HG03565 (cell line): Measurements from ENCODE around the gene PAQR5.

Experiments used
- ATAC-seq: cut with Tn5 transposase; IDR thresholded peaks from one replicate; pipeline ENCODE4 v1.9.1; 2021; ENCODE audit warnings: mild to moderate bottlenecking, moderate library complexity; ENCODE audit not compliant: unreplicated experiment

Gene PAQR5

DNA sequence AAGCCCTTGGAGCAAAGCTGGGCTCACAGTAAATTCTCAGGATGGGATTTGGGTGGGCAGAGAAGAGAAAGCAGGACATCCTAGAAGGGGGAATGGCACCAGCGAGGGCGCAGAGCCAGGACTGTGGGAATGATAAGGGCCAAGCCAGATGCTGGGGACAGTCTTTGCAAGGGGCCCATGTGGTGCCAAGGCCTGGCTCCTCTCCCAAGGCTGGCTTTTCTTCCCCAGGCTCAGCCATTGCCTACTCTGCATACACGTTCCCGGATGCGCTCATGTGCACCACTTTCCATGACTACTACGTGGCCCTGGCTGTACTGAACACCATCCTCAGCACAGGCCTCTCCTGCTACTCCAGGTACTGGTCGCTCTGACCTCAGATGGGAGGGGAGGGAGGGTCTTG, 90.7 kb downstream of the PAQR5 start:
- no peak for ATAC-seq

DNA sequence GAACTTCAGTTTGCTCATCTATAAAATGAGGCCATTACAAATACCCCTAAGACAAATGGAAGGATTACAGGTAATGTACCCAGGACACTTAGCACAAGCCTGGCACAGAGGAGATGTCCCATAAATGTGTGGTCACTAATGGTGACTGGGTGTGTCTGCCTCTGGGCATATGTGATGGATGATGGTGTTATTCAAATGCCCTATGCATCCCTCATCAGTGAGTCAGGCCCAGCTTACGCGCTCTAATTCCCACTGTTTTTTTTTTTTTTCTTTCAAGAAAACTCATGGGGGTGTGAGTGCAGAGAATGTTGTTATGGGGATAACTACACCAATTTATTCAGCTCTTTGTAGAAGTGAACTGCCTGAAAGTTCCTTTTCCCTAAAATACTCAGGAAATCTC, 91.9 kb downstream of the PAQR5 start:
- ATAC-seq, result no peak

DNA sequence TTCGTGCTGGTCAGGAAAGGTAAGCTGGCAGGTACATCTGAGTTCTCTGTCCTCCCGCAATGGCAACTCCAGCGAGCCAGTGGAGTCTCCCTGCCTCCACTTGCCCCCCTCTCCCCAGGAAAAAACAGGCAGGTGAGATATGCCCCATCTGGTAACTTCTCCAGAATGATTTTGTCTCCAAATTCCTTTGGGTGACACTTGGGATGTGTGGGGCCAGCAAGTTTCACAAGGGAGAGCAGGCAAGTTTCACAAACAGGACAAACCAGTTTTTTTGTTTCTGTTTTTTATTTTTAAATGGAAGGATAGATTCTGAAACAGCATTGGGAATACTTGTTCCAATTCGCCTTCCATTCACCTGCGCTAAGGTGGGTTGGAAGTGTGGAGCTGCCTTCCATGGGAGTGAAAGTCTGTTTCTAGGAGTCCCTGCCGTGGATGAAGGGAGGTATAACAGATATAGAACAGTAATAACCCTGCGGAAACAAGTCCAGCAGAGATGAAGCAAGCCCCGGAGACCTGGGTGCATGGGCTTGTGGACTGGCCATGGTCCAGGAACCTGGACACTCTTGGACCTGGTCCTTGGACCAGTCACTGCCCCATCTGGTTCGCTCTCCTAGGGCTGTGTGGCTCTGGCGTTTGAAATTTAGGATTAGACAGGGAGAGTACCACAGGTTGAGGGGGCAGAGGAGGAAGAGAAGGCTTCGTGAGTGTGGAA, 92.5 kb downstream of the PAQR5 start:
- ATAC-seq, result no peak

DNA sequence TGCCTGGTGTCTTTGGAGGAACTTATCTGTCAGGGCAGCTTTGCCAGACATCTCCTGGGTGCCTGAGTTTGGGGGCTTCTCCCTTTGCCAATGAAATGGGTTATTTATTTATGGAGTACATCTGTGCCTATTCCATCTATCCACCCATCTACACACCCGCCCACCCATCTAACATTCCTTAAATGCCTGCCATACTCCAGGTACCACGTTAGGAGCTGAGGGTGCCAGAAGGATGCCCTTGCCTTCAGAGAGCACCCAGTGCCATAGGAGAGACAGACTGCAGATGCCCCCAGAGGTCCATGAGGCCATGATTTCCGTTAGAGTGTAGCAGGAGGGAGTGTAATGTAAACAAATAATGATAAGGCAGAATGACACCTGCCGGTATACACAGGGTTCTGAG, 93.6 kb downstream of the PAQR5 start:
- ATAC-seq, result no peak

DNA sequence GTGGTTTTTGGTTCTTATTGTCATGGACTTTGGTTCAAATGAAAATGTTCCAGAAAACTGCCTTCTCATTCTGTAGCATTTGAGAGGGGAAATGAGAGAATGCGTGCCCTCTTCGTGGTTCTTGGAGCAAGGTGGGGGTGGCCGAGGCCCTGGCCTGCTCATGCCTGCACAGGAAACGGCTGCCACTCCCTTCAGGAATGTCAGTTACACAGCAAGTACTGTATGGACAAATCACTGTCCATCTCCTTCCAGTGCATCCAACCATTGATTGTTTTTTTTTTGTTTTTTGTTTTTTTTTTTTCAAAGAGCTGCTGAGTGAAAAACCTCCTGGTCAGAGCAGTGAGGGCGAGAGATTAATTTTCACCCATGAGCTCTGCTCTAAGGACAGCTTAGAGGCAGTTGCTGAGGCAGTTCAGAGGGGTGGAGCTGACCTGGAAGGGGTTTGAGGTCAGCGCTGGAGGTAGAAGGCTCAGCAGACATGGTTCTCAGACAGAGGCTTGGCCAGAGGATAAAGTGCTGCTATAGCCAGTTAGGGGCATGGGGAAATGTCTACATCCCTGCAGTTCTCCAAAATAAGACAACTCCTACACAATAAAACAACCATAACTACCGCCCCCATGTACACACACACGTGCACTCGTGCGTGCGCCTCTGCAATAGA, 95.2 kb downstream of the PAQR5 start:
- no peak for ATAC-seq

DNA sequence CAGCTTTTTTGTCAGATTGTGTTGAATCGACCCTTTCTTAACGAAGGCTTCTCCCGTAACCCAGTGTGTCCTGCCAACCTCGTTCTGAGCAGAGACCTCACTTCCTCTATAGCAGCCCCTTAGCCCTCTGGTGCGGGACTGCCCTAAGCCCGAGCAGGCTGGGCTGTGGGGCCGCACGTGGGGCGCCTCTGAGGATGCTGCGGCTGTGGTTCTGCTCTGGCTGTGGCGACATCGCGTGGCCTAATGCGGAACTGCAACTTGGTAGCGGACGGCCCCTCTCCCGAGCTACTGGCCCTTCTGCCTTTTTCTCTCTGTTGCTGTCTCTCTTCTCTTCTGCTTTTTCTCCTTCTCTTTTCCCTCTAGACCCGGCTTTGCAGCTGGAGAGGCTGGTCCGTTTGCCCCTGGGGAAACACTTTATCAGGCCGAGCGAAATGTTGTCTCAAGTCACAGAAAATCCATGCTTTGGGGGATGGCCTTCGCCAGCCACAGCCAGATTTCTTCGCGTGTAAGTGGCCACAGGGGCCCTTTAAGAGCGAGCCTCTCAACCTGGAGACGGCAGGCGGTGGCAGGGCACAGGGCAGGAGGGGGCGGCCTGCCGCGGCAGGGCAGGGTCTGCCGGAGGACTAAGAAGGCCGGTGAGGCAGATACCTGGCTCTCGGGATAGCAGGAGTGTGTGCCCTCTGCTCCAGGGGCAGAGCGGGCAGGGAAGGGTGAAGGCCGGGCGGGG, 96.0 kb downstream of the PAQR5 start:
- no peak for ATAC-seq

DNA sequence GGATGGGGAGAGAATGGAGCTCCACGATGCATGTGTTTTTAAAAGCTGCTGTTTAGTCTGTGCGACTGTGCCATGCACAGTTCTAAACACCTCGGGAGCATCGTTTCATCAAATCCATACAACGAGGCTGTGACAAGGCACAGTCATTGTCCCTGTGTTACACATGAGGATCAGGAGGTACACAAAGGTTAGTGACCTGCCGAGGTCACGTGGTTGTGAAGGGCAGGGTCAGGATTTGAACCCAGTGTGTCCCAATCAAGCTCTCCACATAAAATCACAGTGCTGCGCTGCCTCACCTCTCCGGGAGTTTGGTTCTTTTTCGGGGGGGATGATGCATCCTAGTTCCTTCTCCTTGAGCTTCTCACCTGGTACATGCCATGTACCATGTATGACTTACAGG, 96.7 kb downstream of the PAQR5 start:
- ATAC-seq, result no peak

DNA sequence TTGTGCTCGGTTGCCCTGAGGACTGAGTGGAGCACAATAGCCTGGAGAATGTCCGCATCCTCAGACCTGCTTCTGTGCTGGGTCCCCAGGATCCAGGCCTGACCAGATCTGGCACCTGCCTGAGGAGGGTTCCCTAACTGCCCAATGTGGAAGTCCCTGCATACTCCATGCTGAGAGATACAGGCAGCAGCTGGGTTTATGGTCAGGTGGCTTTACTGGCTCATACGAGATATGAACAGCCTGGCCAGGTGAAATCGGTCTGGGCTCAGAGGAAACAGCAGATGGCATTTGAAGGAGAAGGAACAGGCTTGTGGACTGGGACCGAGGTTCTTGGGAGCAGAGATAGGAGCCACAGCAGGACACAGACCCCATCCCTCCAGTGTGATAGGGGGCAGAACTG, 97.3 kb downstream of the PAQR5 start:
- ATAC-seq, result no peak

DNA sequence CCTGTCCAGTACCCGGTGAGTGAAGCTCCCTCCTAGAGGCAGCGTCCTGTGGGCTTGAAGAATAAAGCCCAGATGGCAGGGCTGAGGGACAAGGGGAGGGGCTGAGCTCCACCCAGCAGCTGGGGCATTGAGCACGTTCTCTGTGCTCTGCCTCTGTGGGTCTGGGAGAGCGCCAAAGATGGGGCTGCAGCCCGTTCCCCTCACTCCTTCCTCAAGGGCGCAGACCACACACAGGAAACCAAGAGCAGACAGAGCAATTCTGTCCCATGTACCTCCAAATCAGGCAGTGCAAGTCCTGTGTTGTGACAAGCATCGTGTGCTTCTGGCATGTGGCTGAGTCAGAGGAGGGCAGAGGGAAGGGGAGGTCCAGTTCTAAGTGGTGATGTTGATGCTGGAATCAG, 99.8 kb downstream of the PAQR5 start:
- no peak for ATAC-seq

DNA sequence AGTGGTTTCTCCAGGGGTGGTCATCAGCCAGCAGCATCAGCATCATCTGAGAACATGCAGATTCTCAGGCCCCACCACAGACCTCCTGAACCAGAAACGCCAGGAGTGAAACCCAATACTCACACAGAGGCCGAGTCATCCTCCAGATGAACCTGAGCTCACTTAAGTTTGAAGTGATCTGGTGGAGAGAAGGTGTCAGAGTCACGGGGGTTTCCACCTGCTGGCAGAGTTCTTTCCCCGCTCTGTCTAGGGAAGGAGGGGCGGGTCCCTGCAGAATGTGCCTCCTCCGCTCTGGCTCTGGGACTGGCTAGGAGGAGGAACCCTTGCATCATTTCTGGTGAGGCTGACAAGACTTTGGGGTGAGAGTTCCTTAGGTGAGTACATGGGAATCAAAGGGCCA, 102.1 kb downstream of the PAQR5 start:
- no peak for ATAC-seq

DNA sequence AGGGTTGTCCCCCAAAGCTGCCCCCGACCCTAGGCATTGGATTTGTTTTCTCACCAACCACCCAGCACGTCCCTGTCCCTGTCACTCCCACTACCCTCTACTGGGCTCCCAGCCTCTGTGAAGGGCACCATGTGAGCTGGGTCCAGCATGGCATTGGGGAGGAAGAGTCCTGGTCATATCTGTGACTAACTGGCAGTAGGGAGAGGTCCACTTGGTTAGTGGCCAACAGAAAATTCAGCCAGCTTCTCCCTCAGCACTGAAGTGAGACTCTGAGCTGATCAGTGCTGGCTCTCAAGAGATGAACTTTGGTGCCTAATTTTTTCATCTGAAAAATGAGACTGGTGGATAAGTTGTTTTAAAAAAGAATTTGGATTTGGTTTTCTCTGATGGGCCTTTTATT, 104.1 kb downstream of the PAQR5 start:
- no peak for ATAC-seq

DNA sequence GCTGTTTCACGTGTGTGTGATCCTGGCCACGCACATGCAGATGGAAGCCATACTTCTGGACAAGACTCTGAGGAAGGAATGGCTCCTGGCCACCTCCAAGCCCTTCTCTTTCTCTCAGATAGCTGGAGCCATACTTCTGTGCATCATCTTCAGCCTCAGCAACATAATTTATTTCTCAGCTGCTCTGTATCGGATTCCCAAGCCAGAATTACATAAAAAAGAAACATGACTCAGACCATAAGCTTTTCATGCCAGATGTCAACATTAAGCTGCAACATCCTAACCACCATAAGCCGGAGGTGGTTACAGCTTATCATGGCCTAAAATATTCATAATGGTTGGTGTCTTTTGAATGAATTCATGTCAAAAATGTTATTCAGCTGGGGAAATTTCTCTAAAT, 104.9 kb downstream of the PAQR5 start:
- no peak for ATAC-seq

DNA sequence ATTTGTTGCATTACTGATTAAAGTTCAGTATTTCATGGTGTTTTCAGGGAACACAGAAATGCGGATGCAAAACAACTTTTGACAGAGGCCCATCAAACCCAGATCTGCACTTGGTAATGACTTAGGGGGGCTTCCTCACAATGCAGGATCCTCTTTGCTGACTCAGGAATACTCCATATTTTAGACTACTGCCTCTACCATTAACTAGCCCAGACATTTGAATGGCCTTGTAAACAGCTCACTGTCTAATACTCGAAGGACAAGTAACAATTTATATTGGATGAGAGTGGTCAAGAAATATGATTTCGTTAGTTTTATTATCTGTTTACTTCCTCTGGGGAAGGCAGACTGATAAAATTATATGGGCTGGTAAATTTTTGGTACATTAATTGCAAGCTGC, 106.4 kb downstream of the PAQR5 start:
- ATAC-seq, result no peak

DNA sequence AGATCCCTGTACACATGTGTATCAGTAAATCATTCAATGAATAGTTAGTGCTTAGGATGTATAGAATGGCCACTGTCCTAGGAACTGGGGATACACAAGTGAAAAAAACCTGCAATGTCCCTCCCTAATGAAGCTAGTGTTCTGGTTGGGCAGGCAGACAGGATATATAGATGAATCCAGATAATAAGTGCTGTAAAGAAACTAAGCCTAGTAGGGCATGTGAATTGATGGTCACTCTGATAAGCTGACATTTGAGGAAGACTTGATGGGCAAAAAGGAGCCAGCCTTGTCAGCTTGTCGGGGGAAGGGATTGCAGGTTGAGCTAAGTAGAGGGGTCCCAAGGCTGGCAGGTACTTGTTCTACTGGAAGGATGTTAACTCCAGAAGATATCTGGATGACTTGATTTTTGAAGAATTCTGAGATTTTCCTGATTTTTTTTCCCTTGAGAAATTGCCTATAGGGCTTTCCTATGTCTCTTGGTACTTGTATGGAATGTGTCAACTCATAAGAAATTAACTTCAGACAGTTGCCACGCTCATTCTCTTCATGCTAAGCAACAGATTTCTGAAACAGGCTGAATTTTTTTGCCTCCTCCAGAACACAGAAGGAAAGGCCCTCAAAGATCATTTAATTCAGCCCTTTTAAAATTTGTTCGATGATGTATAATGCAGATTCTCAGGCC, 109.1 kb downstream of the PAQR5 start:
- ATAC-seq, result no peak

DNA sequence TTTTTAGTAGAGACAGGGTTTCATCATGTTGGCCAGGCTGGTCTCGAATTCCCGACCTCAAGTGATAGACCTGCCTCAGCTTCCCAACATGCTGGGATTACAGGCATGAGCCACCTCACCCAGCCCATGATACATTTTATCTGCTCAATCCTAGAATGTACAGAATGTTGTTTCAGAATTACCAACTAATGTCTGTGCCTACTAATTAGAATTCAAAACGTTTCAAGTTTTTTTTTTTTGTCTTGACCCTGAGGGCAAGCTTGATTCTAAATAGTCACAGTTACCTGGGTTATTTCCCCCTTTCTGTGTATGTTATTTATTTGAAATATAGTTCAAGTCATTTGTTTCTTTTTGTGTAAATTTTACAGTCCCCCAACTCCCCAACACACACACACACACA, 110.1 kb downstream of the PAQR5 start:
- ATAC-seq, result no peak

DNA sequence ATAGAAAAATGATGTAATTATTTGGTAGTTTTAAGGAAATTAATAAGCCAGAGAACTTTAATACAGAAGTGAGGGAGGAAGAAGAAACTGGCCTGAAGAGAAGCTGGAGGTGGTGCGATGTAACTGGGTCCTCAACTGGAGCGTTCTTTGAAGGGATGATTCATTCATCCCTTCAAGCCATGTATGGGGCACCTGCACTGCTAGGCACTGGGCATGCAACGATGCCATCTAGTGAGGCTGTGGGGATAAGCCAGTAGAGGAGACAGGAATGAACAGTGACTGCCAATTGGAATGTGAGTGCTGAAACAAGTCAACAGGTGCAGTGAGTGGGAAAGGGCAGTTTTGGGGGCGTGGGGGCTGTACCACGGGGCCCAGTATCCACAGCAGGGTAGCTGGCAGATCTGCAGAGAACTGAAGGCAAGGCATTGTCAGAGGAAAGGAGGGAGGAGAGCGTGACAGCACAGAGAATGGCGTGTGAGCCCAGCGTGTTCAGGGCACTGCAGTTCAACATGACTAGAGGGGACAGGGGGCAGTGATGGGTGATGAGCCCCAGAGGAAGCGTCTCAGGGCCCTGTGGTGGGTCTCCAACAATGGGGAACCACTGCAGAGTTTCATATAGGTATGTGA, 111.6 kb downstream of the PAQR5 start:
- ATAC-seq, result no peak

DNA sequence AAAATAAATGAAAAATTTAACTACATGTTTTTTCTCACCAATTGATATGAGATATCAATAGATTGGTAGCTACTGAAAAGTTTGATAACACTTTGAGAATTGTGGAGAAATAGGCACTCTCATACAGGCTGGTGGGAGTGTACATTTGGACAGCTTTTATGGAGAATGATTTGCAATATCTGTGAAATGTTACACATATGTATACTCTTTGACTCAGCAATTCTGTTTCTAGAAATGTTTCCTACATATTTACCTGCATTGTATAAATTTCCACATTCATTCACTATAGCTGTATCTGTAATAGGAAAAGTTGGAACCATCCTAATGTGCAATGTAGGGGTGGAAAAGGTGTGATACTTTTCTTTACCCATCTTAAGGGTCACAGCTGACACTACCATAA, 113.6 kb downstream of the PAQR5 start:
- no peak for ATAC-seq

DNA sequence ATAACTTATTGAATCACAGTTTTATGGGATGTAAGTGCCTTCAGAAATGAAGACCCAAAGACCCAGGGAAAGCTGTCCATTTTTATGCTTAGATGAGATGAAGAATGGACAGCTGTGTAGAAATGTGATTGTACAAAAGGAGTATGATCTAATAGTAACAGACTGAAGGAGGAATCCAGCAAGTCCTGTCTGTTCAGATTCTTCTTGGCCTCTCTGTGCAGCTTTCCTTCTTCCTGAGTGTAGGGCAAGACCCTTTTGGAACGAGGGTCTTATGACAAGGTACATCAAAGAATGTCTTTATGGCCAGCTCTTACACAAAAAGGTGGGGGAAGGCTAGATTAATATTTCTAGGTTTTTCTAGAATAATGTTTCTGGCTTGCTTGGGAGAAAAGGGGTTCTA, 114.0 kb downstream of the PAQR5 start:
- ATAC-seq, result no peak

DNA sequence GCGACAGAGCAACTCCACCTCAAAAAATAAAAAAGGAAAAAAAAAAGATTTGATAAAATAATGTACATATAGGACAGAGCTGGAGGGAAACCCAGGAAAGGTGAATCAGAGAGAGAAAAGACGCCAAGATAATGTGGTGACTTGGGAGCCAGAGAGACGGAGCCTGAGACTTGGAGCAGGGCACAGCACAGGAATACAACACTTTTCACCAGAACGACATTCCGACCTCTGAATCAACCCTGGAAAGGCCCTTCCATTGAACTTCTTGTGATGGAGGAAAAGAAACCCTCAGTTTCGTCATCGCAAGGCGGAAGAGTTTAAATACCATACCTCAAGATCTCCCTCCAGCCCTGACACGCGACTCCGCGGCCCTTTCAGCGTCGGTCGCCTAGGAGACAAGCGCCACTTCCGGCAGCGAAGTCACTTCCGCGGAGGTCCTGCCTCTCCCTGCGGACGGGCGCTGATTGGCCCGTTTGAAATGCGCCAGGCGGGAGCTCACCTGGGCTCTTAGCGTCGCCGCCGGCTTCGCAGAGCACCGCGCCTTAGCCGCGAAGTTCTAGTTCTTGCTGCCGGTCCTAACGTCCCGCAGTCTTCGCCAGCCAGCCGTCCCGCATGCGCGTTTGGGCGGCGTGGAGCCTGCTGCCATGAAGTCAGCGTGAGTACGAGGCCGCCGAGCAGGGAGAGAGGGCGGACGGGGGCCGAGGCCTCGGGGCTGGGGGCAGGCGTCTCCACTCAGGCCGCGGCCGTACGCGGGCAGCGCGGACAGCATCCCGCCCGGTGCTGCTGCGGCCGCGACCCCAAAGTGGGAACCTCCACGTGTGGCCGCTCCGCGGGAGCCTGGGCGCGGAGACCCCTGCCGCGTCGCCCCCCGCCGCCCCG, 115.3 kb downstream of the PAQR5 start, which contains the start of gene KIF23:
Gene KIF23 (plus strand): TSS at position 528 of the 879 bp plus-strand sequence. CDS start 117 bp downstream, at position 645.
- peak; percentile 86 for ATAC-seq

DNA sequence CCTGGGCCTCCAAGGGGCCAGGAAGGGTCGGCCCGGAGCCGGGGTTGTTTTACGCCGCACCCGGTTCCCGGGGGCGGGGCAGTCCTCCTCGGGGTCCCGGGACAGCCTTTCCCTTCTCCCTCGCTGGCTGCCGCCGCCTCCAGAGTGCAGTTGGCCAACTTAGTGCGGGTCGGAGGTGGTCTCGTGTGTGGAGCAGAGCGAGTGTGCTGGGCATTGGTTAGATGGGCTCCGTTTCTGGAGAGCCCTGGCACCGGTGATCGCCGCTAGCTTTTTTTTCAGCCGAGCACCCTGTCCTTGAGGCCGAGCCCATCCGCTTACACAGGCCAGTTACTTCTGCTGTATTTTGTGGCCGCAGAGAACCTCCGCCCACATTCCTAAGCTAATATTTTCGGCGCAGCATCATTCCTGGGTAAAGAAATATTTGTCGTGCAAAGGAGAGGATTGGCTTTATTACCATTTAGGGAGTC, 116.0 kb downstream of the PAQR5 start:
- ATAC-seq, result peak; percentile 20
